H9 (cell line): Measurements from ENCODE around the gene GUCY1A1. TPM values are rescaled to one million over a fixed set of nuclear protein-coding genes. Genes with fewer than 3 reads are reported as not detected.

Experiments used
- DNase-seq: peaks from one replicate; pipeline ENCODE4 v3.0.0-alpha.2; 2017
- H2AFZ ChIP-seq: one replicate; pipeline ENCODE4 v1.6.1; 2013; ENCODE audit warnings: mild to moderate bottlenecking, low read length, control low read depth, moderate library complexity
- H2AK5ac ChIP-seq: 2 replicates; pipeline ENCODE4 v1.6.1; 2013; ENCODE audit warnings: low read length, control low read depth, mixed read lengths; ENCODE audit not compliant: insufficient read length
- H2BK120ac ChIP-seq: one replicate; pipeline ENCODE4 v1.6.1; 2013; ENCODE audit warnings: low read depth, mild to moderate bottlenecking, low read length, control low read depth, inconsistent platforms; ENCODE audit not compliant: poor library complexity, severe bottlenecking
- H2BK12ac ChIP-seq: 2 replicates; pipeline ENCODE4 v1.6.1; 2013; ENCODE audit warnings: low read length, control low read depth, mixed read lengths, low read depth; ENCODE audit not compliant: insufficient read length
- H2BK15ac ChIP-seq: 2 replicates; pipeline ENCODE4 v1.6.1; 2013; ENCODE audit warnings: low read depth, low read length, control low read depth
- H2BK20ac ChIP-seq: one replicate; pipeline ENCODE4 v1.6.1; 2013; ENCODE audit warnings: low read depth, mild to moderate bottlenecking, low read length, control low read depth, inconsistent platforms; ENCODE audit not compliant: poor library complexity, severe bottlenecking
- H2BK5ac ChIP-seq: 2 replicates; pipeline ENCODE4 v1.6.1; 2013; ENCODE audit warnings: low read length, control low read depth, mixed read lengths; ENCODE audit not compliant: insufficient read length
- H3K14ac ChIP-seq: 2 replicates; pipeline ENCODE4 v1.6.1; 2013; ENCODE audit warnings: low read length, control low read depth; ENCODE audit not compliant: insufficient read depth
- H3K18ac ChIP-seq: 2 replicates; pipeline ENCODE4 v1.6.1; 2013; ENCODE audit warnings: low read depth, mild to moderate bottlenecking, mixed read lengths, low read length, control low read depth; ENCODE audit not compliant: insufficient read length
- H3K23ac ChIP-seq: 2 replicates; pipeline ENCODE4 v1.6.1; 2013; ENCODE audit warnings: low read length, control low read depth, mixed read lengths, low read depth; ENCODE audit not compliant: insufficient read length
- H3K23me2 ChIP-seq: 2 replicates; pipeline ENCODE4 v1.6.1; 2013; ENCODE audit warnings: low read depth, mild to moderate bottlenecking, mixed read lengths, low read length, control low read depth; ENCODE audit not compliant: insufficient read length, poor library complexity, severe bottlenecking
- H3K27ac ChIP-seq: 2 replicates; pipeline ENCODE4 v1.5.1; 2013; ENCODE audit warnings: low read length, control low read depth, mixed read lengths, low read depth; ENCODE audit not compliant: insufficient read length
- H3K27me3 ChIP-seq: 2 replicates; pipeline ENCODE4 v1.6.1; 2013; ENCODE audit warnings: low read length, control low read depth, inconsistent platforms; ENCODE audit not compliant: insufficient read depth
- H3K4ac ChIP-seq: 2 replicates; pipeline ENCODE4 v1.6.1; 2013; ENCODE audit warnings: low read depth, mild to moderate bottlenecking, control low read depth, inconsistent platforms, low read length, moderate library complexity
- H3K4me1 ChIP-seq: 2 replicates; pipeline ENCODE4 v1.6.1; 2013; ENCODE audit warnings: low read length, control low read depth, inconsistent platforms; ENCODE audit not compliant: insufficient read depth
- H3K4me2 ChIP-seq: 2 replicates; pipeline ENCODE4 v1.6.1; 2013; ENCODE audit warnings: low read length, control low read depth, mixed read lengths; ENCODE audit not compliant: insufficient read length, insufficient read depth
- H3K56ac ChIP-seq: 2 replicates; pipeline ENCODE4 v1.6.1; 2013; ENCODE audit warnings: low read depth, mild to moderate bottlenecking, mixed read lengths, low read length, control low read depth; ENCODE audit not compliant: insufficient read length
- H3K79me1 ChIP-seq: 2 replicates; pipeline ENCODE4 v1.6.1; 2013; ENCODE audit warnings: low read depth, mild to moderate bottlenecking, moderate library complexity, low read length, control low read depth, inconsistent platforms; ENCODE audit not compliant: insufficient read depth, poor library complexity, severe bottlenecking
- H3K79me2 ChIP-seq: 2 replicates; pipeline ENCODE4 v1.6.1; 2013; ENCODE audit warnings: low read length, control low read depth, inconsistent platforms; ENCODE audit not compliant: insufficient read depth
- H3K9ac ChIP-seq: 2 replicates; pipeline ENCODE4 v1.6.1; 2013; ENCODE audit warnings: low read length, control low read depth, mixed read lengths; ENCODE audit not compliant: insufficient read length; ENCODE audit errors: extremely low read depth
- H3K9me3 ChIP-seq: one replicate; pipeline ENCODE4 v1.6.1; 2013; ENCODE audit warnings: low read depth, low read length, inconsistent platforms; ENCODE audit not compliant: control insufficient read depth
- H3T11ph ChIP-seq: one replicate; pipeline ENCODE4 v1.6.1; 2013; ENCODE audit warnings: mild to moderate bottlenecking, low read length, control low read depth, inconsistent platforms
- H4K20me1 ChIP-seq: one replicate; pipeline ENCODE4 v1.6.1; 2013; ENCODE audit not compliant: control insufficient read depth, insufficient read length, insufficient read depth
- H4K5ac ChIP-seq: 2 replicates; pipeline ENCODE4 v1.6.1; 2013; ENCODE audit warnings: low read depth, mild to moderate bottlenecking, mixed read lengths, low read length, control low read depth; ENCODE audit not compliant: insufficient read length
- H4K8ac ChIP-seq: replicated peaks from 2 replicates; pipeline ENCODE4 v1.6.1; 2013; ENCODE audit warnings: low read length, control low read depth, mixed read lengths, low read depth; ENCODE audit not compliant: insufficient read length
- H4K91ac ChIP-seq: 2 replicates; pipeline ENCODE4 v1.6.1; 2013; ENCODE audit warnings: low read depth, mild to moderate bottlenecking, moderate library complexity, mixed read lengths, low read length, control low read depth; ENCODE audit not compliant: insufficient read length
- H3K27ac Mint-ChIP-seq, 3 experiments: 2 replicates in 2 of 3; 3 replicates in 1 of 3; pipeline ENCODE4 v1.8.0; 2020 to 2021; ENCODE audit warnings: mixed read lengths in 3 of 3, mild to moderate bottlenecking in 1 of 3, moderate library complexity in 1 of 3
- H3K27me3 Mint-ChIP-seq: 2 replicates; pipeline ENCODE4 v1.8.0; 2021; ENCODE audit warnings: low read depth, mild to moderate bottlenecking, moderate library complexity, mixed read lengths
- H3K36me3 Mint-ChIP-seq, 3 experiments: 2 replicates in 2 of 3; 3 replicates in 1 of 3; pipeline ENCODE4 v1.8.0; 2020 to 2021; ENCODE audit warnings: low read depth in 3 of 3, mixed read lengths in 3 of 3; ENCODE audit not compliant: insufficient read depth in 1 of 3
- H3K4me1 Mint-ChIP-seq, 2 experiments: 2 replicates each; pipeline ENCODE4 v1.8.0; 2020; ENCODE audit warnings: mixed read lengths in 2 of 2
- H3K4me3 Mint-ChIP-seq, 2 experiments: 2 replicates in 1 of 2; 3 replicates in 1 of 2; pipeline ENCODE4 v1.8.0; 2020 to 2021; ENCODE audit warnings: mild to moderate bottlenecking in 2 of 2, mixed read lengths in 2 of 2, moderate library complexity in 1 of 2
- H3K9me3 Mint-ChIP-seq, 2 experiments: 2 replicates in 1 of 2; 3 replicates in 1 of 2; pipeline ENCODE4 v1.8.0; 2020; ENCODE audit warnings: mild to moderate bottlenecking in 2 of 2, mixed read lengths in 2 of 2, moderate library complexity in 1 of 2
- WGBS: extraction: QIAGEN DNeasy Blood & Tissue Kit; methylation state at CpG from one replicate; pipeline ENCODE4 v1.1.7; 2013; ENCODE audit warnings: missing lambda C conversion rate, low lambda C conversion rate, mixed read lengths; ENCODE audit not compliant: insufficient read length; ENCODE audit errors: extremely low coverage; 5-methylcytosine and 5-hydroxymethylcytosine counted together
- total RNA-seq: library from RNA; stranded (reverse); gene quantifications from 2 replicates; pipeline ENCODE4 v1.2.1, GENCODE V29; 2021
- TF ChIP-seq, protein P1 (sequence below): fragments of 200-600 bp; sonication (generic); conservative IDR thresholded peaks from 3 replicates; pipeline ENCODE4 v1.8.0; 2021; ENCODE audit warnings: antibody characterized with exemption, mild to moderate bottlenecking

Gene GUCY1A1
- total RNA-seq, 1 experiment from 2014 or later, result not detected

DNA sequence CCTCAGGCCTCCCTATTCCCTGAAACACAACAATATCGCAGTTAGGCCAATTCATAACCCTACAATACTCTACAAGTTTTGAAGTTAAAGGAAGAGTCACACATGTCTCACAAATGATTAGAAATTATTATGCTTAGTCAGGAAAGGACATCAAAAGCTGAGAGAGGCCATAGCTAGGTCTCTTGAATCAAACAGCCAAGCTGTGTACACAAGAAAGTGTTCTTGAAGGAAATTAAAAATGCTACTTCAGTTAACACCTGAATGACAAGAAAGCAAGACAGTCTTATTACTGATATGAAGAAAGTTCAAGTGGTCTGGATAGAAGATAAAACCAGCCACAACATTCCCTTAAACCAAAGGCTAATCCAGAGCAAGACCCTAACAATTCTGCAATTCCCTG lies 23.6 kb upstream of the GUCY1A1 start:
- Histone ChIP-seq H2BK120ac (no peak overlapping the region), H3K23ac (no peak overlapping the region), H3K4ac (no peak overlapping the region), H3K27me3 (no peaks in the 10 kb centered on the region), H4K20me1 (no peaks in the 10 kb centered on the region), H2BK15ac (no peak overlapping the region), H2BK20ac (no peak overlapping the region), H3K9ac (no peak overlapping the region), H3K79me2 (no peaks in the 10 kb centered on the region), H3K56ac (no peak overlapping the region), H3K23me2 (no peaks in the 10 kb centered on the region), H3K27ac (no peak overlapping the region), H3K79me1 (no peaks in the 10 kb centered on the region), H2AFZ (no peak overlapping the region), H2BK12ac (no peak overlapping the region), H3K18ac (no peak overlapping the region), H2AK5ac (no peak overlapping the region), H3K4me2 (no peak overlapping the region), H2BK5ac (no peak overlapping the region), H3T11ph (no peak overlapping the region), H4K91ac (no peak overlapping the region), H4K8ac (no peak overlapping the region), H3K9me3 (no peaks in the 10 kb centered on the region), H4K5ac (no peak overlapping the region), H3K14ac (no peak overlapping the region), H3K4me1 (no peaks in the 10 kb centered on the region)
- Mint-ChIP-seq H3K36me3 (no peaks in the 10 kb centered on the region), H3K4me1 (no peaks in the 10 kb centered on the region), H3K9me3 (no peaks in the 10 kb centered on the region), H3K27ac (no peak overlapping the region; a peak in 1 of 7 replicates), H3K4me3 (no peak overlapping the region), H3K27me3 (no peaks in the 10 kb centered on the region; the same call in 1 of the 2 replicates)
- no CpG with 5 or more reads among the region's 1 CpG for WGBS
- TF ChIP-seq, protein P1, sequence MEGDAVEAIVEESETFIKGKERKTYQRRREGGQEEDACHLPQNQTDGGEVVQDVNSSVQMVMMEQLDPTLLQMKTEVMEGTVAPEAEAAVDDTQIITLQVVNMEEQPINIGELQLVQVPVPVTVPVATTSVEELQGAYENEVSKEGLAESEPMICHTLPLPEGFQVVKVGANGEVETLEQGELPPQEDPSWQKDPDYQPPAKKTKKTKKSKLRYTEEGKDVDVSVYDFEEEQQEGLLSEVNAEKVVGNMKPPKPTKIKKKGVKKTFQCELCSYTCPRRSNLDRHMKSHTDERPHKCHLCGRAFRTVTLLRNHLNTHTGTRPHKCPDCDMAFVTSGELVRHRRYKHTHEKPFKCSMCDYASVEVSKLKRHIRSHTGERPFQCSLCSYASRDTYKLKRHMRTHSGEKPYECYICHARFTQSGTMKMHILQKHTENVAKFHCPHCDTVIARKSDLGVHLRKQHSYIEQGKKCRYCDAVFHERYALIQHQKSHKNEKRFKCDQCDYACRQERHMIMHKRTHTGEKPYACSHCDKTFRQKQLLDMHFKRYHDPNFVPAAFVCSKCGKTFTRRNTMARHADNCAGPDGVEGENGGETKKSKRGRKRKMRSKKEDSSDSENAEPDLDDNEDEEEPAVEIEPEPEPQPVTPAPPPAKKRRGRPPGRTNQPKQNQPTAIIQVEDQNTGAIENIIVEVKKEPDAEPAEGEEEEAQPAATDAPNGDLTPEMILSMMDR, result no peak
- DNase-seq, result no peak
